Peyer's patch (tissue), 4 donors: ENCODE results near the gene MFF.

Experiments
- POLR2A ChIP-seq, 2 donors: fragments of 450-650 bp; IDR thresholded peaks; one replicate each; pipeline ENCODE4 v1.5.1; 2017; ENCODE audit warnings: antibody characterized with exemption in 2 of 2, mild to moderate bottlenecking in 2 of 2, moderate library complexity in 2 of 2
- TF ChIP-seq, protein P1 (sequence below), 6 experiments: fragments of 450-650 bp in 4 of 6; fragments of 200-600 bp in 2 of 6; sonication (generic) in 1 of 6; IDR thresholded peaks; one replicate each; pipeline ENCODE4 v1.5.1; 2017 to 2019; ENCODE audit warnings: antibody characterized with exemption in 6 of 6, mild to moderate bottlenecking in 3 of 6, moderate library complexity in 1 of 6

DNA sequence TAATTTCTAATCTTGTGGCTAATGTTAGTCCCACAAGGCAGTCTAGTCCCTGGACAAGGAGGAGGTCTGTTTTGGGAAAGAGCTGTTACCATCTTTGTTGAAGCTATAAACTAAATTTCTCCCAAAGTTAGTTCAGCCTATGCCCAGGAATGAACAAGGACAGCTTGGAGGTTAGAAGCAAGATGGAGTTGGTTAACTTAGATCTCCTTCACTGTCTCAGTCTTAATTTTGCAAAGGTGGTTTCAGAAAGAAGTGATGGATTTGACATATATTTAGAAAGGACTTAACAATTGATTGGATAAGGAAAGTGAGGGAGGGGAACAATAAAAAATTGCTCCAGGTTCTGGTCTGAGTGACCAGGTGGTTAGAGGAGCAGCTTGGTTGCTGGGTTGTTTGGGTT, 77.3 kb downstream of the MFF start:
- TF ChIP-seq, protein P1, sequence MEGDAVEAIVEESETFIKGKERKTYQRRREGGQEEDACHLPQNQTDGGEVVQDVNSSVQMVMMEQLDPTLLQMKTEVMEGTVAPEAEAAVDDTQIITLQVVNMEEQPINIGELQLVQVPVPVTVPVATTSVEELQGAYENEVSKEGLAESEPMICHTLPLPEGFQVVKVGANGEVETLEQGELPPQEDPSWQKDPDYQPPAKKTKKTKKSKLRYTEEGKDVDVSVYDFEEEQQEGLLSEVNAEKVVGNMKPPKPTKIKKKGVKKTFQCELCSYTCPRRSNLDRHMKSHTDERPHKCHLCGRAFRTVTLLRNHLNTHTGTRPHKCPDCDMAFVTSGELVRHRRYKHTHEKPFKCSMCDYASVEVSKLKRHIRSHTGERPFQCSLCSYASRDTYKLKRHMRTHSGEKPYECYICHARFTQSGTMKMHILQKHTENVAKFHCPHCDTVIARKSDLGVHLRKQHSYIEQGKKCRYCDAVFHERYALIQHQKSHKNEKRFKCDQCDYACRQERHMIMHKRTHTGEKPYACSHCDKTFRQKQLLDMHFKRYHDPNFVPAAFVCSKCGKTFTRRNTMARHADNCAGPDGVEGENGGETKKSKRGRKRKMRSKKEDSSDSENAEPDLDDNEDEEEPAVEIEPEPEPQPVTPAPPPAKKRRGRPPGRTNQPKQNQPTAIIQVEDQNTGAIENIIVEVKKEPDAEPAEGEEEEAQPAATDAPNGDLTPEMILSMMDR (IDR thresholded peaks at IDR 0.05) = no peak
- TF ChIP-seq POLR2A (IDR thresholded peaks at IDR 0.05) = no peak
